Head of caudate nucleus (tissue), 42 donors: ENCODE results near the gene UGT2A1.
A peak's percentile ranks its signal among the peaks of the same experiment; 100 is the strongest.

Experiments
- DNase-seq, 42 donors: peaks; one replicate each; pipeline versions ENCODE4 v3.0.0 to v3.0.0-alpha.2; 2020 to 2021; ENCODE audit warnings: mixed read lengths in 7 of 42
- intact Hi-C: fragments of 100-400 bp; cut with DNase I; formaldehyde crosslinking; loops from one replicate; pipeline ENCODE4 v1.15.0; 2022

Gene UGT2A1

GRCh38 chr4:69600013-69600412 lies 53.0 kb downstream of the UGT2A1 start:
- DNase-seq, result no peak
- intact Hi-C loops, result no loop called here

- no peak for DNase-seq
- intact Hi-C loops, result no loop called here
Observed at GRCh38 chr4:69594382-69594781, 58.7 kb downstream of the UGT2A1 start.

GRCh38 chr4:69591364-69591763 lies 61.7 kb downstream of the UGT2A1 start:
- intact Hi-C loops, result no loop called here

GRCh38 chr4:69589884-69590283 lies 63.2 kb downstream of the UGT2A1 start:
- intact Hi-C loops, result no loop called here
- DNase-seq, result no peak

More at GRCh38 chr4:69591364-69591763, 61.7 kb downstream of the UGT2A1 start:
- DNase-seq, result no peak

- intact Hi-C loops, result no loop called here
- no peak for DNase-seq
Observed at GRCh38 chr4:69584135-69584534, 68.9 kb downstream of the UGT2A1 start.

- intact Hi-C loops, result no loop called here
- DNase-seq, result no peak
Observed at GRCh38 chr4:69583543-69583942, 69.5 kb downstream of the UGT2A1 start.

GRCh38 chr4:69577245-69577644 lies 75.8 kb downstream of the UGT2A1 start:
- DNase-seq, result no peak
- intact Hi-C loops, result no loop called here

GRCh38 chr4:69576251-69576877 lies 76.7 kb downstream of the UGT2A1 start:
- intact Hi-C loops, result no loop called here
- peak in 1 of 42 donors; percentile 5 for DNase-seq

GRCh38 chr4:69568787-69569186 lies 84.3 kb downstream of the UGT2A1 start:
- intact Hi-C loops, result no loop called here

GRCh38 chr4:69563424-69563823 lies 89.6 kb downstream of the UGT2A1 start:
- intact Hi-C loops, result no loop called here
- no peak for DNase-seq

More at GRCh38 chr4:69568787-69569186, 84.3 kb downstream of the UGT2A1 start:
- no peak for DNase-seq

- intact Hi-C loops, result no loop called here
- DNase-seq, result no peak
Observed at GRCh38 chr4:69549651-69550050, 103.4 kb downstream of the UGT2A1 start.

GRCh38 chr4:69546134-69546765 lies 106.8 kb downstream of the UGT2A1 start:
- intact Hi-C loops, result no loop called here
- DNase-seq, result no peak
